HepG2 (cell line): ENCODE data around the gene AMIGO3. TPM values are rescaled to one million over a fixed set of nuclear protein-coding genes. Genes with fewer than 3 reads are reported as not detected.

Source experiments
- ARID2 ChIP-seq: sonication (generic); formaldehyde crosslinking; IDR thresholded peaks from 2 replicates; pipeline ENCODE4 v1.8.1; 2022; ENCODE audit warnings: mild to moderate bottlenecking, missing genetic modification reagents, borderline replicate concordance
- ATF4 ChIP-seq, 2 experiments: fragments of 450-650 bp in 1 of 2; sonication (generic) in 1 of 2; formaldehyde crosslinking; IDR thresholded peaks; 2 replicates each; pipeline versions ENCODE4 v1.5.0 to v1.8.0; 2020 to 2022; ENCODE audit warnings: mild to moderate bottlenecking in 1 of 2, missing genetic modification reagents in 1 of 2
- BCL3 ChIP-seq: sonication (generic); formaldehyde crosslinking; IDR thresholded peaks from 2 replicates; pipeline ENCODE4 v1.5.1; 2020; ENCODE audit warnings: mild to moderate bottlenecking, missing genetic modification reagents, moderate library complexity
- CEBPG ChIP-seq: IDR thresholded peaks from 2 replicates; pipeline ENCODE4 v1.6.1; 2016
- CHD2 ChIP-seq: IDR thresholded peaks from 2 replicates; pipeline ENCODE4 v1.6.1; 2011; ENCODE audit warnings: low read depth, low read length, improper control_type of control experiment
- FOSL2 ChIP-seq: sonication (generic); formaldehyde crosslinking; IDR thresholded peaks from 2 replicates; pipeline ENCODE4 v1.4.0; 2020; ENCODE audit warnings: missing genetic modification reagents
- FOXM1 ChIP-seq: sonication (generic); formaldehyde crosslinking; IDR thresholded peaks from 2 replicates; pipeline ENCODE4 v1.5.0; 2020; ENCODE audit warnings: missing genetic modification reagents
- KDM1A ChIP-seq: IDR thresholded peaks from 2 replicates; pipeline ENCODE4 v1.6.1; 2016; ENCODE audit warnings: missing compliant biosample characterization
- SALL2 ChIP-seq: sonication (generic); formaldehyde crosslinking; IDR thresholded peaks from 2 replicates; pipeline ENCODE4 v1.8.1; 2023; ENCODE audit warnings: mild to moderate bottlenecking, missing genetic modification reagents, inconsistent platforms
- ZBTB33 ChIP-seq: sonication (generic); formaldehyde crosslinking; IDR thresholded peaks from 2 replicates; pipeline ENCODE4 v1.4.0; 2020; ENCODE audit warnings: missing genetic modification reagents
- ZFP90 ChIP-seq: sonication (generic); formaldehyde crosslinking; IDR thresholded peaks from 2 replicates; pipeline ENCODE4 v1.8.0; 2022; ENCODE audit warnings: missing genetic modification reagents, mild to moderate bottlenecking, inconsistent platforms, borderline replicate concordance
- ZNF124 ChIP-seq: sonication (generic); formaldehyde crosslinking; IDR thresholded peaks from 2 replicates; pipeline ENCODE4 v1.4.0; 2020; ENCODE audit warnings: missing genetic modification reagents
- ZNF407 ChIP-seq: sonication (generic); formaldehyde crosslinking; IDR thresholded peaks from one replicate; pipeline ENCODE4 v1.5.1; 2020; ENCODE audit warnings: mild to moderate bottlenecking, missing genetic modification reagents; ENCODE audit errors: not compliant biosample characterization
- ZNF616 ChIP-seq: sonication (generic); formaldehyde crosslinking; IDR thresholded peaks from 2 replicates; pipeline ENCODE4 v1.5.0; 2020; ENCODE audit warnings: low read depth, mild to moderate bottlenecking, missing genetic modification reagents
- polyA plus RNA-seq, 8 experiments: library from polyadenylated mRNA; depleted of rRNA in 3 of 8; stranded (reverse) in 7 of 8; unstranded in 1 of 8; fragments of >200 nt; fragmentation: Illumina TruSeq in 4 of 8; extraction: Trizol in 4 of 8; gene quantifications; 2 replicates each; pipeline versions ENCODE4 v1.2.1 to v1.2.3, GENCODE V29; 2011 to 2016; ENCODE audit warnings: low read depth in 4 of 8, missing spikeins in 1 of 8, mixed read lengths in 1 of 8; ENCODE audit not compliant: insufficient read depth in 1 of 8
- total RNA-seq, 5 experiments: library from RNA; depleted of rRNA; stranded (reverse); fragments of >200 nt; fragmentation: Illumina TruSeq; extraction: Trizol; gene quantifications; 2 replicates each; pipeline ENCODE4 v1.2.3, GENCODE V29; 2016; ENCODE audit warnings: low read depth in 1 of 5

The AMIGO3 gene
- total and polyA plus RNA-seq, 2 of the 13 experiments (the other 11 are each of a cell fraction or from before 2014, with no cell fraction given) = 0.35 TPM; not detected in 1

- TF ChIP-seq BCL3 (CRISPR knock-in tag) (no peak), ZNF407 (CRISPR knock-in tag) (no peak), KDM1A (CRISPR knock-in tag) (no peak), FOXM1 (CRISPR knock-in tag) (no peak), ATF4 (CRISPR knock-in tag; IDR thresholded peaks at IDR 0.05) (peak in 1 of 2 experiments; percentile 53; a peak in 1 of 4 replicates), ZBTB33 (CRISPR knock-in tag) (no peak), SALL2 (CRISPR knock-in tag) (no peak), CHD2 (no peak), ZNF124 (CRISPR knock-in tag) (no peak), CEBPG (CRISPR knock-in tag) (no peak), ARID2 (CRISPR knock-in tag) (peak; percentile 47; the same call in 1 of the 2 replicates), FOSL2 (CRISPR knock-in tag) (no peak), ZFP90 (CRISPR knock-in tag) (peak; percentile 94; the same call in 1 of the 2 replicates), ZNF616 (CRISPR knock-in tag) (no peak)
Measured at GRCh38 chr3:49673715-49674496, 45.6 kb downstream of the AMIGO3 start, which contains the start of gene APEH (continued).
